HG02884 (cell line): ENCODE results near the gene ATIC.

Source experiments
- ATAC-seq: cut with Tn5 transposase; IDR thresholded peaks from one replicate; pipeline ENCODE4 v1.9.1; 2021; ENCODE audit warnings: mild to moderate bottlenecking, moderate library complexity; ENCODE audit not compliant: unreplicated experiment

Gene ATIC

DNA sequence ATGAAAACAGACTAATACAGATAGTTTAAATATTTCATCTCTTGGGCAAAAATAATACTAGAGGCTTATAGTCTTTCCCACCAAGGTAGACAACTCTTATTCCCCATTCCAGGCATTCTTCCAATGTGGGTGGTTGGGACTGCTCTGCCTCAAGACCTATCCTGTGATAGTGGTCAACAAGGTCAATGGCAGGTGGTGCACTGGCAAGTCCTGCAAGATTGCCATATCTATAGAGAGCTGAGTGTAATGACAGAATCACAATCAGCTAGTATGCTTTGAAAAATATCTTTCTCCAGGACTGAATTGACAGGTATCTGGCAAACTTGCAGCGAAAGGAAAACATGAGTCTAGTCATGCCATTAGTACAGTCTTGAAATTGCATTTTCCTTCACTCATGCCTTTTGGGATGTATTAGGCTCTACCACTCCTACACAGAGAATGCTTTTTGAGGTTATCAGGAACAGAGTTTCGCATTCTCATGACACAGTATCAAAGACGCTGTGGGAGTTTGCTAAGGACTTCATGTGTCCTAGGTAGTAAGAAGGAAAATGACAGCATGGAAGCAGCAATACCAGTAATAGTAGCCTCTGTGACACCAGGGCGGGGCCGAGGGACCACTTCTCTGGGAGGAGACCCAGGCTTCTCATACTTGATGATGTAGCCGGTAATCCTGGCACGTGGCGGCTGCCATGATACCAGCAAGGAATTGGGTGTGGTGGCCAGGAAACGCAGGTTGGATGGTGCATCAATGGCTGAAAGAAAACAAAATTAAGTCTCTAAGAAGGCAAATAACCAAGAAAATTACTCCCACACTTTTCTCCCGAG lies 63.0 kb downstream of the ATIC start:
- ATAC-seq: no peak

DNA sequence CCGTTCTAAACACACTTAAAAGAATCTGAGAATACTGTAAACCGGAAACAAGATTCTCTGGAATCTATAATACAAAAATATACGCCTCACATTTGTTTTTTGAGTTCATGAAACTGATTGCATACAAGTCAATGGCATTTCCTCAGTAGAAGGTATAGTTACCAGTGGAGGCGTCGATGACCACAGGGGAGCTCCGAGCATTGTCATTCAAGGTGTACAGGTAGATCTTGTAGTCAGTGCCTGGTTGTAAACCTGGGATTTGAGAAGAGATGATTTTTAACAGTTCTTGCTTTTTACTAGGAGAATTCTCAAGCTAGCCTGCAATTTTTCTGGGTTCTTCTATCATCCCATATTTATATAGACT lies 63.6 kb downstream of the ATIC start:
- no peak for ATAC-seq

DNA sequence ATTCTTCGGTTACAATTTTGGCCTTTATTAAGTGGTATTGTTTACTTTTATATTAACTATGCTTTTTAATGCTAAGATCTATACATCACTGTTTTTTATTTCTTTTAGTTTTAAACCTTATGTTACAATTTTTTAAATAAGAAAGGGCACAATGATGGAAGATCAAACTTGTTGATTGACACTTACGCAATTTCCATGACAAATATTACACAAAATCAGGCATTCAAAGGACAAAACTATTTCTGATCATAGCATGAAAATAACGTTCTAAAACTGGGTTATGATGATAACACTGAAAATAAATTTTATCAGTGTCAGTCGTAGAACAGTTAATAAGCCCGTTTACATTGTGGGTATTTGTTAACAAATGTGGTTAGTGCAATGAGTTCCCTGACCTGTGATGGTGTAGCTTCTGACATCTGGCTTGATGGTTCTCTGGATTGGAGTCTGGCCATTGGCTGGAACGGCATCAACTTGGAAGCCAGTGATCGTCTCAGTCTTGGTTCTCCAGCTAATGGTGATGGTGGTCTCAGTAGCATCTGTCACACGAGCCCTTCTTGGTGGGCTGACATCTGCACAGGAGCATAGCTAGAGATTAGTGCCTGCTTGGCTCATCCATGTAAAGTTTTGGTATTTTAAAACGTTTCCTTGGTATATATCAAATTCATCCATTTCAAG lies 64.4 kb downstream of the ATIC start:
- ATAC-seq: no peak

DNA sequence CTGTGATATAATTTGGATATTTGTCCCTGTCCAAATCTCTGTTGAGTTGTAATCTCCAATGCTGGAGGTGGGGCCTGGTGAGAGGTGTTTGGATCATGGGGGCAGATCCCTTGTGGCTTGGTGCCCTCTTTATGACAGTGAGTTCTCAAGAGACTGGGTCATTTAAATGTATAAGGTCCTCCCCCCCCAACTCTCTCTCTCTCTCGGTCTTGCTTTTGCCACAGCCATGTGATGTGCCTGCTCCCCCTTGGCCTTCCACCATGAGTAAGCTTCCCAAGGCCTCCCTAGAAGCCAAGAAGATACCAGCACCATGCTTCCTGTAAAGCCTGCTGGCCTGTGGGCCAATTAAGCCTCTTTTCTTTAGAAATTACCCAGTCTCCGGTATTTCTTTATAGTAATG lies 65.4 kb downstream of the ATIC start:
- ATAC-seq: no peak

DNA sequence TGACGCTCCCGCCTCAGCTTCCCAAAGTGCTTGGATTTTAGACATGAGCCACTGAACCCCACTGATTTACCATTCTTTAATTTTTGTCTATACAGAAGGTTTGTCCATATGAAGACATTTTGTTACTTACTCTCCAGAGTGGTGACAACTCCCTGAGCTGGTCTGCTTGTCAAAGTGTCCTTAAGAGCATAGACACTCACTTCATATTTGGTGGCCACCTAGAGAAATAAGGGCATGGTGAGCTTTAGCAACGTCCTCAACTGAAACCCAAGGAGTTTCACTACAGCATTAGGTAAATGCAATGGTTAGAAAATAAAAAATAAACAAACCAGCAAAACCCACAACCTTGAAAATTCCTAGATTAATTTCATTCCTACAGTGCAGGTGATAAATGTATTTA lies 66.2 kb downstream of the ATIC start:
- no peak for ATAC-seq

DNA sequence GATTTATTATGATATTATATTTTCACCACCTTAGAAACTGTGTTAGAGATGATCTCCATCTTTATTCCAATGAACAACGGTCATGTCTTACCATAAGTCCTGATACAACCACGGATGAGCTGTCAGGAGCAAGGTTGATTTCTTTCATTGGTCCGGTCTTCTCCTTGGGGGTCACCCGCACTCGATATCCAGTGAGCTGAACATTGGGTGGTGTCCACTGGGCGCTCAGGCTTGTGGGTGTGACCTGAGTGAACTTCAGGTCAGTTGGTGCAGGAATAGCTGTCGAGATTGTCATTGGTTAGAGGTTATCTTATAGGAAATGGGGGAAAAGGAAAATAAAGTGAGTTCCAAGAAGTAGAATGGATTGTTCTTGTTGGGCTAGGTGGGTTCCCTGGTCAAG lies 67.2 kb downstream of the ATIC start:
- no peak for ATAC-seq

DNA sequence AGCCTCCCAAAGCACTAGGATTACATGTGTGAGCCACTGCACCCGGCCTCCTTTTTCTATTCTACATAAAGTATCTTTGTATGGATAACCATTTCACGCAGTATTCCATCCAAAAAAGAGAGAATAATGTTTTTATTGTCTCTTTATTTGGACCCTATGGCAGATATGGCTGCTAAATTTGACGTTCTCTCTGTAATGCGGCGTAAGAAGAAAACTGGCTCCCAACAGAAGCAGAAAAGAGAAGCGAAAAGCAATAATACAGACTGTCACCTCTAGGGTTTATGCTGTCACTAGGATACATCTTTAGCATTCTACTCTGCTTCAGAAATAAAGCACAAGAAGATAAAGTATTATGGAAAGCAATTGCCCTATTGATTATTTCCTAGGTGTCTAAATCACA lies 68.1 kb downstream of the ATIC start:
- ATAC-seq: no peak

DNA sequence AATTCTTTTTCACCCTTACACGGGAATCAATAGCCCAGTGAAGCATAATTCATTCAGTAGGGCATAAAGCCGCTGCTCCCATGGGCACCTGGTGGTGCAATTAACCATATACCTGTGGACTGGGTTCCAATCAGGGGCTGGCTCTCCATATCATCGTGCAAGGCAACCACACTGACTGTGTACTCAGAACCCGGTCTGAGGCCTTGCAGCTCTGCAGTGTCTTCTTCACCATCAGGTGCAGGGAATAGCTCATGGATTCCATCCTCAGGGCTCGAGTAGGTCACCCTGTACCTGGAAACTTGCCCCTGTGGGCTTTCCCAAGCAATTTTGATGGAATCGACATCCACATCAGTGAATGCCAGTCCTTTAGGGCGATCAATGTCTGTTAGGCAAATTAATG lies 68.8 kb downstream of the ATIC start:
- ATAC-seq: no peak

DNA sequence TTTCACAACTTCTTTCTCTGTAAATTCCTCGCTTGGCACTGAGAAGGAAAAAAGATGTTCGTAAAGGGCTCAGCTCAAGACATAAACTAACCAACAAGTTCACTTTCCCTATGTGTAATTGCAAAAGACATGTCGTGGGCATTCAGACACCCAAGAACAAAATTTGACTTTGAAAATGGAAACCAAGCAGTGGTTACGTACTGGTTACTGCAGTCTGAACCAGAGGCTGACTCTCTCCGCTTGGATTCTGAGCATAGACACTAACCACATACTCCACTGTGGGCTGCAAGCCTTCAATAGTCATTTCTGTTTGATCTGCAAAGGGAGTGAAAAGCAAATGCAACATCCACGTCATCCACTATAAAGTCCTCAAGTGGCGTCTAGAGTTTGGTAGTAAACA lies 70.2 kb downstream of the ATIC start:
- no peak for ATAC-seq

DNA sequence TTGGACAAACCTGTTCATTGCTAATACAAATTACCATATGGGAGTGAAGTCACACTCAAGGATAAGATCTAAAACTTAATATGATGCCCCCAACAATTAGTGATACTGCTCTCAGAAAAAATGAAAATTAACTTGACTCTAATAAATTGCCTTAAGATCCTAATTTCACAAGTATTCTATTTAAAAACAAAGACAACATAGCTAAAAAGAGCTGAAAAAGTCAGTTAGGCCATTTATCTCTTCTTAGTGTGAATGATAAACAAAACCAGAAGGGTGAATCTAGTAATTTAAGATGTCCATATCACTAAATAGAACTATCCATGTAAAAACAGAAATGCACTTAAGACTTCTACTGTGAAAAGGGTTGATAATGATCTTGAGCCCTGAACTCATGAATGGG lies 70.6 kb downstream of the ATIC start:
- ATAC-seq: no peak

DNA sequence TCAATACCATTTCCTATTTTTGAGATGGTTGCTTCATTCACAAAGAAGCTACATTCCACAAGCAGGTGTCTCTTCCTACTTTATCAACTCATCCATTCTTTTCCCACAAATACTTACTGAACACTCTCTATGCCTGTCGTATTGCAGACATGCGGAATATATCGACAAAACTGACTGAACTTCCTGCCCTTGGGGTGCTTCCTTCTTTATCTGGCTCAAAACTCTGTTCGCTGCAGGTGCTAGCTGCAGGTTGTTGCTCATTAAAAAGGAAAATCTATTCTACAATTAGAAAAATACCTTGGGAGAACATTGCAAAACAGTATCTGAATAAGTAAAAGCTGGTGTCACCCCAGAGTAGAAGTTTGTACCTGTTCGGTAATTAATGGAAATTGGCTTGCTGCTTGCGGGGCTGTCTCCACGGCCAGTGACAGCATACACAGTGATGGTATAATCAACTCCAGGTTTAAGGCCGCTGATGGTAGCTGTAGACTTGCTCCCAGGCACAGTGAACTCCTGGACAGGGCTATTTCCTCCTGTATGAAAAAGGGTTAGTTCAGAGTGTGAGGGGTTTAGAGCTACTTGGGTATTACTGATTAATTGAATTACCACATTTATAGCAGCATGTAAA lies 71.9 kb downstream of the ATIC start:
- no peak for ATAC-seq

DNA sequence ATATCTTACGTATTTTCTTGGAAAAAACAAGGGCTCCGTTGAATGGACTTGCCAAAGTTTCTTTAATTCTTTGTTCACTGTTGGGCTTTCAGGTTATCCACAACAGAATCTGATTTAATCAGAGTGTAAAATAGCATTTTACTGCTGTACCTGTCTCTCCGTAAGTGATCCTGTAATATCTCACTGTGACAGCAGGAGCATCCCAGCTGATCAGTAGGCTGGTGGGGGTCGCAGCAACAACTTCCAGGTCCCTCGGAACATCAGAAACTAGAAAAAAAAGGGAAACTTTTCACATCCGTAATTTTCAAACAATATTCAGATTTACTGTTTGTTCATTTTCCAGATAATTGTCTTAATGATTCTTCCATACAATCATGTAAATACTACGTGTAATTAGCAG lies 72.9 kb downstream of the ATIC start:
- no peak for ATAC-seq

DNA sequence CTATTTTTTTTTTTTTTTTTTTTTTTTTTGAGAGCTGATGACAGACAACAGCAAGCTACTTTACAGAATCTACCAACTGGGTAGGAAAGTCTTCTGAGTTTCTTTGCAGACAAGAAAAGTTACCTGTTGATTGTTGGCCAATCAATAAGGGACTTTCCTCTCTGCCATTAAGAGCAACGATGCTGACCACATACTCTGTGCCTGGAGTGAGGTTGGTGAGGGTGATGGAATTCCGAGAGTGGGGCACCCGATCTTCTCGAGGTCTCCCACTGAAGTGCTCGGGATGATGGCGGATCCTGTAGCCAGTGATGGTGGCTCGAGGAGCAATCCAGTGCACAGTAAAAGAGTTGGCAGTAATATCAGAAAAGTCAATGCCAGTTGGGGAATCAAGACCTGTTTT lies 74.7 kb downstream of the ATIC start:
- ATAC-seq: no peak

DNA sequence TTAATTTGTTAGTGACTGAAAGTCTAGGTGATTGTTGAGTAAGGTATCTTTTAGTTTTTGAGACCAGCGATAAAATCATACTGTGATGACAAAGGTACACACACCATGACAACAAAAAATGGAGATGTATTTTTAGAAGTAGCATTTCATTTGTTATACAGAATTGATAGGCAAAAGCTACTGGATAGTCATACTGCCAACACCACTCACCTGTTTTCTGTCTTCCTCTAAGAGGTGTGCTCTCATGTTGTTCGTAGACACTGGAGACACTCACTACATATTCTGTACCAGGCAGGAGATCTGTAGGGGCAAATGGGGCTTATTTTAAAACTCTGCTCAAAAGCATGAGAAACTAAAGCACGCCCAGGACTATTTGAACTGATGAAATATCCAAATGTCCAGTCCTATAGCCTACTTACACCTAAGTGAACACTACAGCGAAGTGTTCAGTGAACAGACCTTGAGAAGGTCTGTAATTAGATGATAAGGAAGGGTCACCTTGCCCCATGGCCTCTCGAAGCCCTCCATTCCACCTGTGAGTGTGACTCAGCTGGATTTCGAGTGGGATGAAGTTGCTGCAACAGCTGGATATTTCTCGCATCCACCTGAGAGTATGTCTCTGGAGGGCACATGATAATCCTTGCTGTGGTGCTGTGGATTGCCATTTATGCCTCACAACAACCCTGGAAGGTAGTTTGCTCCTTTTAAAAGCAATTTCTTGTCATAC lies 76.3 kb downstream of the ATIC start:
- no peak for ATAC-seq

DNA sequence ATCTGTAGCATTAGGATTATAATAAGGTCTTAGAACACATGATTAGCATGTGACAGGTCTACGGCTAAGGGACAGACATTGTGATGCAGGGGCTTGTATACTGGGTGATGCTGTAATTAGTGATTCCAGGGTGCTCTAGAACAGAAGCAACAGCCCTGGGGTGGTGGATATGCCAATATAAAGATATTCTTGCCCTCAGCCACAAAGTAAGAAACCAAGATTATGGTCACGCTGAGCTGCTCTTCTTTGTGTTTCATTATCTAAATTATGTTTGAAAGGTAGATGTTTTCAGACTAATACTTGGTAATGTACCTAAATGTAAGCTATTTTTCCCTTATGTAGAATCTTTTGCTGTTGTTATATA lies 78.7 kb downstream of the ATIC start:
- no peak for ATAC-seq

DNA sequence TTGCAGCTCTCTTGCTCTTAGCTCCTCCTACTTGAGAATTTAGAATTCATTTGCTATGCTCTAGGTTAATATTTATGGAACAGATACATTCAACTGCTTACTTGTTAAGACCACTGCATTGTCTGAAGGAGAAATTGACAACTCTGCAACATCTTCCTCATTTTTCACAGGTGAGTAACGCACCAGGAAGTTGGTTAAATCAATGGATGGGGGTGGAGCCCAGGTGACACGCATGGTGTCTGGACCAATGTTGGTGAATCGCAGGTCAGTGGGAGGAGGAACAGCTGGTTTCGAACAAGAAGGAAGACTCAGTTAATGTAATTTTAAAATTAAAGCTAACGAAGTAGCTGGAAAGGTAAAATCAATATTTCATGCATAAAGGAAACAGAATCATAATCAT lies 79.7 kb downstream of the ATIC start:
- no peak for ATAC-seq

DNA sequence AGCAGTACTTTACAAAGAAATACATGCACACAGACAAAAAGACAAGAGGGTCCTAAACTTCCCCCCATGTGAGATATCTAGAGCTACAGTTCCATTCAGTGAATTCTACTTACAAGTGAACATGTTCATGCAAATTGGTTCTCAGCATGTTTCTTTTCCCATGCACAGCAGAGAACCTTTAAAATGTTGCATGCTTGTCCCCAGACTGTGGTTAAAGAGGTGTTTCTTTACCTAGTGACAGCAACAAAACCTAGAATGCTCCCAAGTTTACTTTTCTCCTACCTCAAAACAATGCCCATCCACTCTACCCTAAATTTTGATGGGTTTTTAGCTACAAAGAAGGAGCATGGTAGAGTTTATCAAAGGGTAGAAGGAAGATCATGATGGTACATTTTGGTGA lies 80.3 kb downstream of the ATIC start:
- ATAC-seq: no peak

DNA sequence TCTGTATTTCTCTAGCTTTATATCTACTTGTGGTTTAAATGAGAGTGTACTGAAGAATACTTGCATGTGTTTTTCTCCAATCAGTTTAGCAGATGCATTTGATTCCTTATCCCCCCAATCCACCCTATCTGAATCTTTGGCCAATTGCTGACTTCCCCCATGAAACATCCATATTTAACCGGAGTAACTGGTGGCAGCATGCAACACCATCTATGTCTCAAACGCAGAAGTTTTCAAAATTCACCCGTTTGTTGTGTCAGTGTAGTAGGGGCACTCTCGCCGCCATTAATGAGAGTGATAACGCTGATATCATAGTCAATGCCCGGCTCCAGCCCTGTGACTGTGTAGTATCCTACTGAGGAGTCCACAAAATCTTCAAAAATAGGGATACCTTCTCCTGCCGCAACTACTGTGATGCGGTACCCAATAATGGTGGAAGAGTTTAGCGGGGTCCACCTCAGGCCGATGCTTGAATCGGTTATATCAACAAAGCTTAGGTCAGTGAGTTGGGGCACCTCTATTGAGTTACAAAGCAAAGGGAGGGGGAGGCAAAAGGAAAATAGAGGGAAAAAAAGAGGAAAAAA lies 80.9 kb downstream of the ATIC start:
- no peak for ATAC-seq

DNA sequence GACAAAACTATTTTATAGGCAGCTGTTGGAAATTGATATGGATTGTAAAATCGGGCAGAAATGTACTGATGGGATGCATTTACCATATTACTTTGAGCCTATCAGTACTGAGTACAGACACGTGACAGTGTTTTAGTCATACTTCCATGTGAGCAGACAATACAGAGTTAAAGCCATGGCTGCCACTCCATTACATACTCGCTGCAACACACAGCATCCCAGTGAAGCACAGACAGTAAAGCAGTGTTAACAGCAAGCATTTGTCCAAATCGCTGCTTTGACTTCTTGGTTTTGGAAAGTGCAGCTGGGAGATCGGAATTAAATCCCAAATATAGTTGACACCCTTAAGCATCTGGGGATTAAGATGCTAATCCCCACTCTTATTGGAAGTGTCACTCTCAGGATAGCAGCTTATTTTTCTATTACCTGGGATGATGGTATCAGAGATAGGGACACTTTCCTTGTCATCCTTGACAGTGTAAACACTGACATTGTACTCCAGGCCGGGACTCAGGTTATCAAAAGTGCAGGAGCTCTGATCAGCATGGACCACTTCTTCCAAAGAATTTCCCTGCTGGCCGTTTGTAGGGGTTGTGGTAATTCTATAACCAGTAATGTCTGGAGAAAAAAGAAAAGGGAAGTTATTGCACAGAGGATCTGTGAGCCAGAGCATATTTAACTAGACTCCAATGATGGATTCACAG lies 82.4 kb downstream of the ATIC start:
- ATAC-seq: no peak

DNA sequence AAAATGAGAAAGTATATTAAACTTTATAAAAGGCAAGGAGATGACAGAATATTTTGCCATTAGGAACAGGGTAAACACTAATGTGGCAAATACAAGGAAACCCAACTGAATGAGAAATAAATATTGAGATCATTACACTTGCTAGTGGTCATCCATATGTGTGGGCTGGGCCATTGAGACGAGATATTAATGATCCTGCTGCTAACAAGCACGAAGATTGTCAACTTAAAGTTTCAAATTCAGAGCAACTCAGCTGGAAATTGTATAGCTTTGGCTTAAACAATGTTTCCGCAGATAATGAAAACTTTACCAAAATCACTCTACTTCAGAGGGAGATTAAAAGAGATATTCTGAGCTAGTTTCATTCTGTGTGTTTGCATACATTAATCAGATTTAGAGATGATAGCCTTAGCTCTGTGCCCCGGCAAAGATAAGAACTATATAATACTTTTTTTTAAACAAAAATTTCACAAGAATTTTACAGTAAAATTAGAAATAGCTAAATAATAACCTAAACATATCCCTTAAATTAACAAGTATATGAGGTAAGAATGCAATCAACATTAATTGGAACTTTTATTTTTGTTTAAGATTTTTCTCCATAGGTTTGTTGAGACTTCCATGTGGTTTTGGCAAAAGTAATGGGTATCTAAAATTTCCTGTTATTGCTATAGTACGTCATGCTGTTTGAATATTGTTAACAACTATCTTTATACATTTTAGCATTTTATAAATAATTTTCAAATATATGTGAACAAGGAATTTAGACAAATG lies 84.0 kb downstream of the ATIC start:
- no peak for ATAC-seq
